Fibroblast of mammary gland (primary cell): ENCODE results near the gene CAMK2D.

Source experiments
- DNase-seq: peaks from one replicate; pipeline ENCODE4 v3.0.0-alpha.2; 2010; ENCODE audit warnings: low read depth
- H3K4me3 ChIP-seq: 2 replicates; pipeline ENCODE4 v1.5.1; 2011; ENCODE audit warnings: low read depth, mild to moderate bottlenecking, low read length, moderate library complexity; ENCODE audit not compliant: control insufficient read depth
- CTCF ChIP-seq: conservative IDR thresholded peaks from 2 replicates; pipeline ENCODE4 v1.5.1; 2011; ENCODE audit warnings: low read depth, low read length, inconsistent platforms; ENCODE audit not compliant: control insufficient read depth, insufficient read depth

CAMK2D gene

GRCh38 chr4:113666386-113667114 lies 95.0 kb downstream of the CAMK2D start:
- no peak overlapping the region for H3K4me3 ChIP-seq
- no peak for TF ChIP-seq CTCF
- no peak for DNase-seq

- H3K4me3 ChIP-seq: no peak overlapping the region
- peak; percentile 25 for DNase-seq
- no peak for TF ChIP-seq CTCF
Measured at GRCh38 chr4:113665036-113665435, 96.5 kb downstream of the CAMK2D start.

GRCh38 chr4:113662581-113662980 lies 99.0 kb downstream of the CAMK2D start:
- no peak overlapping the region for H3K4me3 ChIP-seq
- TF ChIP-seq CTCF: no peak
- no peak for DNase-seq

GRCh38 chr4:113659127-113659526 lies 102.4 kb downstream of the CAMK2D start:
- no peak for TF ChIP-seq CTCF
- H3K4me3 ChIP-seq: no peak overlapping the region

GRCh38 chr4:113657586-113658233 lies 103.8 kb downstream of the CAMK2D start:
- H3K4me3 ChIP-seq: no peak overlapping the region
- peak; percentile 74 for DNase-seq
- no peak for TF ChIP-seq CTCF

More at GRCh38 chr4:113659127-113659526, 102.4 kb downstream of the CAMK2D start:
- DNase-seq: no peak

- no peak for DNase-seq
- H3K4me3 ChIP-seq: no peak overlapping the region
- no peak for TF ChIP-seq CTCF
Measured at GRCh38 chr4:113653871-113654270, 107.7 kb downstream of the CAMK2D start.
